Measurements from ENCODE around the gene DIAPH2. TPM values are rescaled to one million over a fixed set of nuclear protein-coding genes. Genes with fewer than 3 reads are reported as not detected.

The DIAPH2 gene
- total RNA-seq, 1 experiment from 2014 or later, result 10.9 TPM

- H3K36me3 ChIP-seq (ENCODE audit: control insufficient read depth in 1 of 2, insufficient read depth in 2 of 2, low read length in 2 of 2), result no peaks in the 10 kb centered on the region
- no peak overlapping the region for H2AFZ ChIP-seq (ENCODE audit: low read depth, low read length, poor library complexity, severe bottlenecking)
- no peak overlapping the region for H3K27ac ChIP-seq (ENCODE audit: low read depth, low read length)
- H3K27me3 ChIP-seq (ENCODE audit: insufficient read depth, low read length), result no peaks in the 10 kb centered on the region
- DNase-seq (ENCODE audit: low read depth, low spot score) (no peak), ATAC-seq (no peak)
- H3K4me2 ChIP-seq (ENCODE audit: low read length), result peak overlapping the region; percentile 59; the same call in 1 of the 2 replicates
- H3K9ac ChIP-seq (ENCODE audit: low read length), result no peak overlapping the region
- H3K9me2 ChIP-seq (ENCODE audit: insufficient read depth), result no peaks in the 10 kb centered on the region
- ChIA-PET RAD21 (ENCODE audit: low non-redundant PET in 1 of 2, low total read pairs in 2 of 2, uncharacterized antibody in 2 of 2, unreplicated experiment in 2 of 2) (no interaction called here), CTCF (no interaction called here), POLR2A (no interaction called here)
- H3K4me1 ChIP-seq (ENCODE audit: control insufficient read depth in 1 of 2, insufficient read depth in 2 of 2, low read length in 2 of 2), result peaks cover 11 to 20% of the 10 kb centered on the region in 2 experiments; a peak in 3 of 4 replicates
- no TSS peak for BruUV-seq (replicated peaks)
- no peak overlapping the region for H3K4me3 ChIP-seq (replicated peaks in 1 of 2; ENCODE audit: low read depth in 1 of 2, low read length in 2 of 2)
- TF ChIP-seq POLR2AphosphoS5 (IDR thresholded peaks at IDR 0.05; ENCODE audit: low read depth, low read length) (no peak), ZBTB33 (IDR thresholded peaks at IDR 0.05; ENCODE audit: extremely low read depth, insufficient replicate concordance, low read length) (no peak), YY1 (IDR thresholded peaks at IDR 0.05; ENCODE audit: extremely low read depth, insufficient replicate concordance, low read depth, low read length) (no peak), ZNF274 (IDR thresholded peaks at IDR 0.05; ENCODE audit: low read depth, low read length) (no peak), REST (IDR thresholded peaks at IDR 0.05; ENCODE audit: low read depth) (no peak), ZFX (IDR thresholded peaks at IDR 0.05) (no peak), ELF1 (IDR thresholded peaks at IDR 0.05; ENCODE audit: borderline replicate concordance, low read depth) (no peak), MAX (IDR thresholded peaks at IDR 0.05) (no peak), JUND (IDR thresholded peaks at IDR 0.05) (no peak), FOSL1 (IDR thresholded peaks at IDR 0.05; ENCODE audit: low read depth) (no peak)
- no peaks in the 10 kb centered on the region for H4K20me1 ChIP-seq (ENCODE audit: insufficient read depth)
- H3K9me3 ChIP-seq (ENCODE audit: control insufficient read depth in 1 of 2, insufficient read depth in 1 of 2, low read depth in 1 of 2, low read length in 2 of 2), result no peaks in the 10 kb centered on the region
- H3K79me2 ChIP-seq (ENCODE audit: insufficient read depth, low read length), result no peaks in the 10 kb centered on the region
- intact Hi-C loops (cut with micrococcal nuclease), result no loop called here
Measured at GRCh38 chrX:96838537-96838936, 153.9 kb downstream of the DIAPH2 start.

All from HCT116 (cell line).